Upper lobe of left lung (tissue), 6 donors: Measurements from ENCODE around the gene EEF1A2. TPM values are rescaled to one million over a fixed set of nuclear protein-coding genes. Genes with fewer than 3 reads are reported as not detected.

Experiments used
- ATAC-seq, 2 donors: fragments of 200-7000 bp; cut with Tn5 transposase; one replicate each; pipeline ENCODE4 v1.9.1; 2022; ENCODE audit warnings: mild to moderate bottlenecking in 2 of 2, moderate library complexity in 2 of 2; ENCODE audit not compliant: low FRiP score in 2 of 2
- DNase-seq, 2 donors: peaks; one replicate each; pipeline ENCODE4 v3.0.0-alpha.2; 2019 to 2020
- H3K27ac ChIP-seq, 4 donors: fragments of 200-600 bp; sonication (generic); one replicate each; pipeline ENCODE4 v1.5.1; 2016 to 2019
- H3K27me3 ChIP-seq, 4 donors: fragments of 200-600 bp; sonication (generic); one replicate each; pipeline ENCODE4 v1.5.1; 2017 to 2019
- H3K36me3 ChIP-seq, 4 donors: fragments of 200-600 bp; sonication (generic); one replicate each; pipeline ENCODE4 v1.5.1; 2016 to 2019
- H3K4me1 ChIP-seq, 4 donors: fragments of 200-600 bp; sonication (generic); one replicate each; pipeline ENCODE4 v1.5.1; 2018 to 2019
- H3K4me3 ChIP-seq, 4 donors: fragments of 200-600 bp; sonication (generic); one replicate each; pipeline ENCODE4 v1.5.1; 2017 to 2019; ENCODE audit warnings: mild to moderate bottlenecking in 2 of 4, moderate library complexity in 1 of 4
- H3K9me3 ChIP-seq, 4 donors: fragments of 200-600 bp; sonication (generic); one replicate each; pipeline ENCODE4 v1.5.1; 2018 to 2019
- CTCF ChIP-seq, 6 experiments: fragments of 450-650 bp in 4 of 6; fragments of 200-600 bp in 2 of 6; sonication (generic) in 2 of 6; IDR thresholded peaks; one replicate each; pipeline ENCODE4 v1.5.1; 2016 to 2019; ENCODE audit warnings: antibody characterized with exemption in 6 of 6
- EP300 ChIP-seq, 4 donors: sonication (generic); formaldehyde crosslinking; IDR thresholded peaks; one replicate each; pipeline ENCODE4 v1.5.1; 2017; ENCODE audit warnings: antibody characterized with exemption in 4 of 4, control low read depth in 2 of 4
- POLR2A ChIP-seq, 4 donors: fragments of 450-650 bp; IDR thresholded peaks; one replicate each; pipeline ENCODE4 v1.5.1; 2016 to 2017; ENCODE audit warnings: antibody characterized with exemption in 4 of 4, mild to moderate bottlenecking in 2 of 4
- POLR2AphosphoS5 ChIP-seq, 2 donors: sonication (generic); formaldehyde crosslinking; IDR thresholded peaks; one replicate each; pipeline ENCODE4 v1.5.1; 2017; ENCODE audit warnings: antibody characterized with exemption in 2 of 2
- WGBS, 2 donors: methylation state at CpG; one replicate each; pipeline ENCODE4 v1.1.5; 2017 to 2018; 5-methylcytosine and 5-hydroxymethylcytosine counted together
- total RNA-seq, 6 donors: library from RNA; depleted of rRNA in 4 of 6; stranded (reverse); fragments of >200 nt in 4 of 6; gene quantifications; one replicate each; pipeline versions ENCODE4 v1.1.0 to v1.2.1, GENCODE V29; 2016 to 2021
- donor health status: DM: no; HTN: no; CAD: no; lungs with moderate emphysema.
- donor health status: DM: no; HTN: yes; CAD: no; lungs with severe emphysema.

EEF1A2 gene
- total RNA-seq, 6 donors from 2014 or later: 0.61 to 1.6 (median 1.1) TPM; not detected in 2

GRCh38 chr20:63457737-63458136 is 41.1 kb downstream of the EEF1A2 start:
- H3K4me1 ChIP-seq: peaks cover 4 to 9% (median 6%) of the 10 kb centered on the region in 4 donors
- TF ChIP-seq CTCF (IDR thresholded peaks at IDR 0.05): no peak
- TF ChIP-seq POLR2A (IDR thresholded peaks at IDR 0.05): no peak
- no peak for TF ChIP-seq EP300 (IDR thresholded peaks at IDR 0.05)
- TF ChIP-seq POLR2AphosphoS5 (IDR thresholded peaks at IDR 0.05): no peak
- H3K4me3 ChIP-seq: no peak overlapping the region
- peaks cover 0 to 20% (median 6%) of the 10 kb centered on the region in 4 donors for H3K27me3 ChIP-seq
- H3K36me3 ChIP-seq: no peaks in the 10 kb centered on the region
- H3K9me3 ChIP-seq: no peaks in the 10 kb centered on the region
- H3K27ac ChIP-seq: no peak overlapping the region
- ATAC-seq: no peak
- peak in 1 of 2 donors; percentile 67 for DNase-seq
- WGBS, 2 donors: 39 to 40% methylated on average over 2 to 16 of the region's 17 CpGs

GRCh38 chr20:63456429-63457284 is 42.2 kb downstream of the EEF1A2 start:
- WGBS, 2 donors: 55 to 65% methylated on average over 6 to 40 of the region's 40 CpGs
- peak in 1 of 2 donors; percentile 84 for DNase-seq
- no peak for ATAC-seq

GRCh38 chr20:63455568-63455859 is 43.4 kb downstream of the EEF1A2 start:
- DNase-seq (no peak), ATAC-seq (no peak)
- TF ChIP-seq CTCF (IDR thresholded peaks at IDR 0.05) (no peak), EP300 (IDR thresholded peaks at IDR 0.05) (no peak), POLR2AphosphoS5 (IDR thresholded peaks at IDR 0.05) (no peak), POLR2A (IDR thresholded peaks at IDR 0.05) (no peak)
- H3K36me3 ChIP-seq: no peaks in the 10 kb centered on the region
- H3K27me3 ChIP-seq: peaks cover 0 to 18% (median 6%) of the 10 kb centered on the region in 4 donors
- H3K4me3 ChIP-seq: no peak overlapping the region
- WGBS, 2 donors: 73 to 91% methylated on average over 7 to 10 of the region's 10 CpGs
- no peak overlapping the region for H3K27ac ChIP-seq
- no peaks in the 10 kb centered on the region for H3K9me3 ChIP-seq
- H3K4me1 ChIP-seq: peaks cover 4 to 9% (median 6%) of the 10 kb centered on the region in 4 donors

More at GRCh38 chr20:63456429-63457284, 42.2 kb downstream of the EEF1A2 start:
- no peak for TF ChIP-seq POLR2A (IDR thresholded peaks at IDR 0.05)
- TF ChIP-seq CTCF (IDR thresholded peaks at IDR 0.05): no peak
- no peak for TF ChIP-seq EP300 (IDR thresholded peaks at IDR 0.05)
- no peak for TF ChIP-seq POLR2AphosphoS5 (IDR thresholded peaks at IDR 0.05)
- no peaks in the 10 kb centered on the region for H3K9me3 ChIP-seq
- no peak overlapping the region for H3K27ac ChIP-seq
- no peaks in the 10 kb centered on the region for H3K36me3 ChIP-seq
- no peak overlapping the region for H3K4me3 ChIP-seq
- H3K4me1 ChIP-seq: peaks cover 4 to 9% (median 6%) of the 10 kb centered on the region in 4 donors
- peaks cover 0 to 18% (median 6%) of the 10 kb centered on the region in 4 donors for H3K27me3 ChIP-seq

- ATAC-seq (no peak), DNase-seq (peak in 1 of 2 donors; percentile 66)
- H3K27me3 ChIP-seq: peaks cover 0 to 18% (median 6%) of the 10 kb centered on the region in 4 donors
- no peaks in the 10 kb centered on the region for H3K9me3 ChIP-seq
- no peak overlapping the region for H3K4me3 ChIP-seq
- TF ChIP-seq POLR2A (IDR thresholded peaks at IDR 0.05) (no peak), CTCF (IDR thresholded peaks at IDR 0.05) (no peak), POLR2AphosphoS5 (IDR thresholded peaks at IDR 0.05) (no peak), EP300 (IDR thresholded peaks at IDR 0.05) (no peak)
- H3K36me3 ChIP-seq: no peaks in the 10 kb centered on the region
- H3K4me1 ChIP-seq: peaks cover 4 to 9% (median 6%) of the 10 kb centered on the region in 4 donors
- whole genome bisulfite sequencing, 2 donors: 9 to 51% methylated on average over 22 to 35 of the region's 35 CpGs
- H3K27ac ChIP-seq: no peak overlapping the region
Measured at GRCh38 chr20:63454731-63455567, 43.9 kb downstream of the EEF1A2 start.
